Spinal cord (tissue), 10 donors: ENCODE data around the gene PTPN4. TPM values are rescaled to one million over a fixed set of nuclear protein-coding genes. Genes with fewer than 3 reads are reported as not detected.

Experiments used
- DNase-seq, 6 donors: peaks; one replicate each; pipeline versions ENCODE4 v3.0.0 to v3.0.0-alpha.2; 2013 to 2015; ENCODE audit warnings: low spot score in 6 of 6, low read depth in 4 of 6
- H3K27ac ChIP-seq: one replicate; pipeline ENCODE4 v1.5.1; 2013; ENCODE audit warnings: low read depth, low read length, control low read depth
- H3K27me3 ChIP-seq: one replicate; pipeline ENCODE4 v1.6.1; 2013; ENCODE audit warnings: low read length; ENCODE audit not compliant: control insufficient read depth, insufficient read depth
- H3K36me3 ChIP-seq: one replicate; pipeline ENCODE4 v1.6.1; 2013; ENCODE audit warnings: low read length; ENCODE audit not compliant: control insufficient read depth, insufficient read depth
- H3K4me1 ChIP-seq: one replicate; pipeline ENCODE4 v1.6.1; 2013; ENCODE audit warnings: low read length; ENCODE audit not compliant: control insufficient read depth, insufficient read depth
- H3K4me3 ChIP-seq: one replicate; pipeline ENCODE4 v1.5.1; 2013; ENCODE audit warnings: low read depth, low read length, control low read depth
- H3K9me3 ChIP-seq: one replicate; pipeline ENCODE4 v1.6.1; 2013; ENCODE audit warnings: low read length; ENCODE audit not compliant: control insufficient read depth, insufficient read depth
- WGBS: methylation state at CpG from one replicate; pipeline ENCODE4 v1.1.5; 2013; ENCODE audit warnings: missing lambda C conversion rate; ENCODE audit not compliant: insufficient coverage; 5-methylcytosine and 5-hydroxymethylcytosine counted together
- polyA plus RNA-seq, 2 donors: library from polyadenylated mRNA; unstranded; fragments of 120-200 nt; gene quantifications; one replicate each; pipeline ENCODE4 v1.2.1, GENCODE V29; 2013; ENCODE audit not compliant: insufficient read length in 2 of 2
- total RNA-seq, 2 donors: library from RNA; depleted of rRNA in 1 of 2; stranded (reverse); fragments of 120-200 nt in 1 of 2; fragments of >200 nt in 1 of 2; gene quantifications; one replicate each; pipeline versions ENCODE4 v1.2.3 to v1.2.4, GENCODE V29; 2013 to 2014
- donor health status: healthy.

Gene PTPN4
- total and polyA plus RNA-seq, 4 donors: 16.8 to 117 (median 45.0) TPM

GRCh38 chr2:119756837-119757236, 2.9 kb upstream of the PTPN4 start:
- 21% methylated on average over 3 of the region's 5 CpGs for WGBS
- H3K27ac ChIP-seq: no peak overlapping the region
- H3K9me3 ChIP-seq: no peaks in the 10 kb centered on the region
- H3K27me3 ChIP-seq: no peaks in the 10 kb centered on the region
- peak in 1 of 6 donors; percentile 53 for DNase-seq
- H3K4me1 ChIP-seq: no peaks in the 10 kb centered on the region
- H3K4me3 ChIP-seq: no peak overlapping the region
- H3K36me3 ChIP-seq: no peaks in the 10 kb centered on the region

- H3K4me1 ChIP-seq: no peaks in the 10 kb centered on the region
- H3K9me3 ChIP-seq: no peaks in the 10 kb centered on the region
- DNase-seq: no peak
- 17% methylated on average over 5 of the region's 13 CpGs for WGBS
- H3K27ac ChIP-seq: peak overlapping the region; percentile 95
- peak overlapping the region; percentile 91 for H3K4me3 ChIP-seq
- H3K27me3 ChIP-seq: no peaks in the 10 kb centered on the region
- H3K36me3 ChIP-seq: no peaks in the 10 kb centered on the region
Measured at GRCh38 chr2:119758881-119759450, 756 bp upstream of the PTPN4 start.

GRCh38 chr2:119760237-119760955, 674 bp downstream of the PTPN4 start:
- no peaks in the 10 kb centered on the region for H3K27me3 ChIP-seq
- WGBS: 0% methylated on average over 28 of the region's 37 CpGs
- no peaks in the 10 kb centered on the region for H3K4me1 ChIP-seq
- peak in 4 of 6 donors; percentile 26 to 69 (median 40) for DNase-seq
- H3K36me3 ChIP-seq: no peaks in the 10 kb centered on the region
- no peaks in the 10 kb centered on the region for H3K9me3 ChIP-seq
- peak overlapping the region; percentile 91 for H3K4me3 ChIP-seq
- H3K27ac ChIP-seq: peak overlapping the region; percentile 95

- H3K4me3 ChIP-seq: peak overlapping the region; percentile 91
- H3K27me3 ChIP-seq: no peaks in the 10 kb centered on the region
- H3K4me1 ChIP-seq: no peaks in the 10 kb centered on the region
- H3K27ac ChIP-seq: no peak overlapping the region
- H3K36me3 ChIP-seq: no peaks in the 10 kb centered on the region
- WGBS: 0% methylated on average over 3 of the region's 4 CpGs
- no peaks in the 10 kb centered on the region for H3K9me3 ChIP-seq
- DNase-seq: peak in 2 of 6 donors; percentile 46 to 47
Measured at GRCh38 chr2:119760956-119761275, 1.2 kb downstream of the PTPN4 start.

GRCh38 chr2:119764832-119765231, 5.1 kb downstream of the PTPN4 start:
- Histone ChIP-seq H3K4me3 (no peak overlapping the region), H3K27me3 (no peaks in the 10 kb centered on the region), H3K27ac (no peak overlapping the region), H3K9me3 (no peaks in the 10 kb centered on the region), H3K36me3 (no peaks in the 10 kb centered on the region), H3K4me1 (peaks cover 2% of the 10 kb centered on the region)
- DNase-seq: no peak
- WGBS: 89% methylated on average over 3 of the region's 4 CpGs

GRCh38 chr2:119765433-119766002, 5.8 kb downstream of the PTPN4 start:
- no peak overlapping the region for H3K4me3 ChIP-seq
- WGBS: 100% methylated on average over 5 of the region's 5 CpGs
- H3K36me3 ChIP-seq: no peaks in the 10 kb centered on the region
- H3K27me3 ChIP-seq: no peaks in the 10 kb centered on the region
- H3K4me1 ChIP-seq: peaks cover 2% of the 10 kb centered on the region
- no peak overlapping the region for H3K27ac ChIP-seq
- no peaks in the 10 kb centered on the region for H3K9me3 ChIP-seq
- DNase-seq: no peak

- no peak for DNase-seq
- 94% methylated on average over 5 of the region's 5 CpGs for WGBS
- H3K4me1 ChIP-seq: peaks cover 2% of the 10 kb centered on the region
- no peaks in the 10 kb centered on the region for H3K27me3 ChIP-seq
- H3K4me3 ChIP-seq: no peak overlapping the region
- no peaks in the 10 kb centered on the region for H3K9me3 ChIP-seq
- H3K36me3 ChIP-seq: no peaks in the 10 kb centered on the region
- H3K27ac ChIP-seq: no peak overlapping the region
Measured at GRCh38 chr2:119766944-119767343, 7.2 kb downstream of the PTPN4 start.

GRCh38 chr2:119768742-119769141, 9.0 kb downstream of the PTPN4 start:
- H3K4me1 ChIP-seq: peaks cover 2% of the 10 kb centered on the region
- no peaks in the 10 kb centered on the region for H3K27me3 ChIP-seq
- no CpG with 5 or more reads among the region's 1 CpG for WGBS
- no peak overlapping the region for H3K27ac ChIP-seq
- no peaks in the 10 kb centered on the region for H3K36me3 ChIP-seq
- H3K9me3 ChIP-seq: no peaks in the 10 kb centered on the region
- no peak for DNase-seq
- H3K4me3 ChIP-seq: no peak overlapping the region

- no peak overlapping the region for H3K27ac ChIP-seq
- H3K4me3 ChIP-seq: no peak overlapping the region
- H3K9me3 ChIP-seq: no peaks in the 10 kb centered on the region
- no peak for DNase-seq
- peaks cover under 1% of the 10 kb centered on the region for H3K36me3 ChIP-seq
- H3K27me3 ChIP-seq: no peaks in the 10 kb centered on the region
- no CpG with 5 or more reads among the region's 3 CpGs for WGBS
- peaks cover 2% of the 10 kb centered on the region for H3K4me1 ChIP-seq
Measured at GRCh38 chr2:119769645-119770044, 9.9 kb downstream of the PTPN4 start.

- H3K27me3 ChIP-seq: no peaks in the 10 kb centered on the region
- 86% methylated on average over 1 of the region's 2 CpGs for WGBS
- no peak overlapping the region for H3K27ac ChIP-seq
- no peak overlapping the region for H3K4me3 ChIP-seq
- no peak for DNase-seq
- peaks cover under 1% of the 10 kb centered on the region for H3K4me1 ChIP-seq
- peaks cover 2% of the 10 kb centered on the region for H3K36me3 ChIP-seq
- H3K9me3 ChIP-seq: no peaks in the 10 kb centered on the region
Measured at GRCh38 chr2:119771331-119771730, 11.6 kb downstream of the PTPN4 start.
